HG03025 (cell line): ENCODE measurements around the gene NIBAN1.
"Not testable (repeated sequence)": the region's sequence is repeated elsewhere in the genome, so short reads cannot be mapped to it uniquely, and the experiment has no call there.

Source experiments
- ATAC-seq: cut with Tn5 transposase; IDR thresholded peaks from one replicate; pipeline ENCODE4 v1.9.1; 2021; ENCODE audit warnings: mild to moderate bottlenecking, moderate library complexity; ENCODE audit not compliant: unreplicated experiment, low FRiP score

The NIBAN1 gene

GRCh38 chr1:184974056-184974836, at the start of gene NIBAN1:
Gene NIBAN1 (minus strand): TSS chr1:184974508. CDS start chr1:184974356, 152 bp downstream.
- peak; percentile 56 for ATAC-seq

GRCh38 chr1:185017966-185018365, 43.7 kb upstream of the NIBAN1 start:
- ATAC-seq: no peak

DNA sequence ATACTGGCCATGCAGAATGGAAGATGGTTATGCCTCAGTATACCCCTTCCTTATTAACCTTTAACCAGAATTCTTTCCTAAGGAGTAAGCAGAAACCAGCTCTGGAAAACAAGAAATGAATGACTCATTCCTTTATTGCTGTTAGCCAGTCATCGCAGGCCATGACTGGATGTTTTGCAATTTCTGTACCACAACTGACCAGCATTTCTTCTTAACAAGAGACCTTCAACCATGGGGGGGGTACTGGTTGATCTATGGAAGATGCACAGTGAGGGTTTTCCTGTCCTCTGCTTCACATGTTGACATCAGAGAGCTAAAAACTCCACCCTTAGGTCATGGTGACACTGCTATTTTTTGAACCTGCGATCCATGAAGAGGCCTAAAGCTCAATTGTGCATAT, 43.0 kb upstream of the NIBAN1 start:
- ATAC-seq: no peak

DNA sequence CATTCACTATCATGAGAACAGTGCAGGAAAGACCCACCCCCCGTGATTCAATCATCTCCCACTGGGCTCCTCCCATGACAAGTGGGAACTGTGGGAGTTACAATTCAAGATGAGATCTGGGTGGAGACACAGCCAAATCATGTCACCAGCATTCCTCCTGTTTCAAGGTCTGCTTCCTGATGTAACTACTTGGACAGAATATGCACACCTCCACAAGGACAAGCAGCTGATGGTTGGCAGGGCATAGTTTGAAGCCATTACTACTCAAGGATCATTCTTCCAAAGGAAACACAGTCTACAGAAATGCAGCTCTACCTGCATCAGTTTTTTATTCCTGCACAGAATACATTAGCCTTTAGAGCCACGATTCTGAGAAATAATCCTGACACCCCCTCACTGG, 42.6 kb upstream of the NIBAN1 start:
- ATAC-seq: no peak

GRCh38 chr1:185015631-185016030, 41.3 kb upstream of the NIBAN1 start:
- no peak for ATAC-seq

- no peak for ATAC-seq
These were observed 40.6 kb upstream of the NIBAN1 start for GRCh38 chr1:185014941-185015340.

- ATAC-seq: no peak
These were observed 36.1 kb upstream of the NIBAN1 start for GRCh38 chr1:185010361-185010760.

DNA sequence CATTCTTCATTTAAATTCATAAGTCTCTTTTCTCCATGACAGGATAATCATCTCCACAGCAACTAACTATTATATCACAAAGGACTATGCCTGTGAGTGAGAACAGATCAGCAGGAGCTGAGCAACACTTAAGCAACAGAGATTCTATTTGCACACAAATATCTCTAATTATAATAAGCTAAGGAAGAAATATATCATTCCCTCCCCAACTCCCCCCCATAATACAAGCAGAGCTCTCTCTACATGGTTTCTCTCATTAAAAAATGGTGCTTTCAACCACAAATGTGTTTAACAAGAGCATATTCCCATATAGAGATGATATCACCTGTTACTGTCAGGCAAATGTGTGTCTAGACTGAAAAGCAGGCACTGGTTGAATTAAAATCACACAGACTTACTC, 34.5 kb upstream of the NIBAN1 start:
- ATAC-seq: no peak

GRCh38 chr1:185001312-185001880, 27.1 kb upstream of the NIBAN1 start:
- not testable (repeated sequence) for ATAC-seq

GRCh38 chr1:184999974-185000373, 25.7 kb upstream of the NIBAN1 start:
- not testable (repeated sequence) for ATAC-seq

- no peak for ATAC-seq
These were observed 20.0 kb upstream of the NIBAN1 start for GRCh38 chr1:184994301-184994700.

- ATAC-seq: no peak
These were observed 18.0 kb upstream of the NIBAN1 start for GRCh38 chr1:184992271-184992670.

- no peak for ATAC-seq
These were observed 15.9 kb upstream of the NIBAN1 start for GRCh38 chr1:184990204-184990603.

GRCh38 chr1:184988506-184988905, 14.2 kb upstream of the NIBAN1 start:
- no peak for ATAC-seq

DNA sequence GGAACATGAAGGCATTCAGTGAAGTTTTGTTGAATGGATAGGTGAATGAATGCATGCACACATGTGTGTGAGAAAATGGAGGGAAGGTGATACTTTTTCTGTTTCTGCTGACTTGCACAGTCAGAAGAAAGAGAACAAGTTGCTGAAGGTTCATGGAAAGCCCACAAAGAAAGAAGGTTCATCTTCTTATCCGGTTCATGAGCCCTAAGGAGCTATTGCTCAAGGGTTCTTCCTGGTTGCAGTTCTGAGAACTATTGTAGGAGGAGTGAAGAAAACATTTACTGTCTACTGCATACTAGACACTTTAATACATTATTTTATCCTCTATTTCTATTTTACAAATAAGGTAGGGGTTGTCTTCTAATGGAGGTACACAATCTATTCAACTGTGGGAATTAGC, 13.4 kb upstream of the NIBAN1 start:
- no peak for ATAC-seq

DNA sequence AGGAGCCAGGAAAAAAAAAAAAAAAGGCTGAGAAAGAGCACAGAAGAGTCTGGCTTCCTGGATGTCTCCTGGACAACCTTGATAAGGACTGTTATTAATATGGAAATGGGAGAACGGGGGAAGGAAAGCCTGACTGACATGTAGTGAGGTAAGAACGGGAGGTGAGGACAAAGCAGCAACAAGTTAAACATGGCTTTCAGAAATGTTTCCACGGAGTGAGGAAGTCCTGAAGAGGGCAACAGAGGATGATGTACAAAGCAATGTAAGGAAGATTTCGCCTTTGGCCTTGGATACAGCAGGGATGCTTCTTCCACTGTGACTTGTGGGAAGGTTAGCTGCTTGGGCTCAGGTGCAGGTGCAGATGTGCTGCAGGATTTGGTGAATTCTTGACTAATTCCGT, 11.9 kb upstream of the NIBAN1 start:
- no peak for ATAC-seq

DNA sequence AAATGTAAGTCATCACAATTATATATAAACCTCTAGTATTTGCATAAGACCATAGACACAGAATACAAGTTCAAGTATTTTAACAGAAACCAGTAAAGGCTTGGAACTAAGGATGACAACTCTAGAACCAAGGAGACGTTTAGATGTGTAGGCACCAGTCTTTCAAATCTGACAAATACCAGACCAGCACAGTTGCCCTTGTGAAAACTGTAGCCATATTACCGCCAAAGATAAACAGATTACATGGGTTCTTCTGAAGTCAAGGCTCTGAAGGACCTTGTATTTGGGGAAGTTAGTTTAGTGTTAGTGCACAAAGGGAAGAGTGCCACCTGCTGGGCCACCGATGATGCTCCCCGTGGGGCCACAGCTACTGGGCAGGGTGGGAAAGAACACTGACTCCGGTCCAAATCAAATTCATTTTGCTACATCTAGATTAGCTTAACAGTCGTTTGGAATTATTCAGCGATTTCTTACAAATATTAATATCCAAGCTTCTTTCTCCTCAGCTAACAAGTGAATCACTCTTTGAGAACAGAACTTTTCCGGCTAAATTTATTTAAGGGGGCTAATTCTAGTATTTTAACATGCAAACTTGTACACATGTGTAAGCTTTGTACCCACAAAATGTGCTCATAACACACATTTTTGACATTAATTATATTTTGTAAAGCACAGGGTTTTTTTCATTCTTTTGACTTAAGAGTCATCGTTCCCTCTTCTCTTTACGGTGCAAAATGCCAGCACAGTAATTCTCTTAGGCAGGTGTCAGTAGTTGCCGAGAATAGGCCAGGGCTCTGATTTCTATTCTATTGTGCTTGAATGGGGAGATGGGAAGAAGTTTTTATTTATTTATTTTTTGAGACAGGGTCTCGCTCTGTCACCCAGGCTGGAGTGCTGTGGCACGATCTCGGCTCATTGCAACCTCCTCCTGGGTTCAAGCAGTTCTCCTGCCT, 8.0 kb upstream of the NIBAN1 start:
- ATAC-seq: peak; percentile 98

GRCh38 chr1:184980726-184981125, 6.4 kb upstream of the NIBAN1 start:
- ATAC-seq: no peak

- ATAC-seq: no peak
These were observed 1.0 kb upstream of the NIBAN1 start for GRCh38 chr1:184975208-184975870.

DNA sequence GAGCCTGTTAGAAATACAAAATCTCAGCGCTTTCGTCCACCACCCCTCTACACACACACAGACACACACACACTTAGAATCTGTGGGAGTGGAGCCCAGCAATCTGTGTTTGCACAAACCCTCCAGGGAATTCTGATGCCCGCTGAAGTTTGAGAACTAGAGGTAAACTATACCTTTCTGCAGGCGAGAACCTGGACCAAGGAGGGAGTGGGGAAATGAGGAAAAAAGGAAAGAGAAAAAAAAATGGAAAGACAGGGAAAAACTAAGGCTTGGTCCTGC, 468 bp upstream of the NIBAN1 start:
- no peak for ATAC-seq
